HFFc6 (cell line): ENCODE results near the gene KDM4E. TPM values are rescaled to one million over a fixed set of nuclear protein-coding genes. Genes with fewer than 3 reads are reported as not detected.
"Not testable (repeated sequence)": the region's sequence is repeated elsewhere in the genome, so short reads cannot be mapped to it uniquely, and the experiment has no call there.

Source experiments
- DNase-seq: peaks from one replicate; pipeline ENCODE4 v3.0.0-alpha.2; 2018
- H3K27ac Mint-ChIP-seq: 2 replicates; pipeline ENCODE4 v1.8.0; 2020; ENCODE audit warnings: mild to moderate bottlenecking, mixed read lengths
- H3K27me3 Mint-ChIP-seq: 2 replicates; pipeline ENCODE4 v1.8.0; 2021; ENCODE audit warnings: mild to moderate bottlenecking, moderate library complexity, mixed read lengths; ENCODE audit not compliant: insufficient read depth
- H3K36me3 Mint-ChIP-seq: 2 replicates; pipeline ENCODE4 v1.8.0; 2021; ENCODE audit warnings: low read depth, mixed read lengths
- H3K4me1 Mint-ChIP-seq: 2 replicates; pipeline ENCODE4 v1.8.0; 2020; ENCODE audit warnings: low read depth, mixed read lengths
- H3K4me3 Mint-ChIP-seq: 2 replicates; pipeline ENCODE4 v1.8.0; 2020; ENCODE audit warnings: mild to moderate bottlenecking, moderate library complexity, mixed read lengths
- H3K9me3 Mint-ChIP-seq: 2 replicates; pipeline ENCODE4 v1.8.0; 2020; ENCODE audit warnings: mild to moderate bottlenecking, mixed read lengths
- CTCF ChIP-seq: fragments of 200-600 bp; sonication (generic); IDR thresholded peaks from 2 replicates; pipeline ENCODE4 v1.5.0; 2021; ENCODE audit warnings: antibody characterized with exemption, mild to moderate bottlenecking
- total RNA-seq, 6 experiments: library from RNA; stranded (reverse); fragmentation: NEBNext Ultra II Directional; extraction: Animal tissue kit (Norgen Biotek cat#: 25700); gene quantifications; 2 replicates in 1 of 6; 3 replicates in 5 of 6; pipeline ENCODE4 v1.2.3, GENCODE V29; 2021

The KDM4E gene
- total RNA-seq, 6 experiments from 2014 or later: not detected

- H3K4me1 Mint-ChIP-seq: no peaks in the 10 kb centered on the region
- H3K27ac Mint-ChIP-seq: no peak overlapping the region
- DNase-seq: no peak
- no peaks in the 10 kb centered on the region for H3K36me3 Mint-ChIP-seq
- no peak overlapping the region for H3K4me3 Mint-ChIP-seq
- TF ChIP-seq CTCF: no peak
- peaks cover 26% of the 10 kb centered on the region for H3K27me3 Mint-ChIP-seq
- no peaks in the 10 kb centered on the region for H3K9me3 Mint-ChIP-seq
Measured at GRCh38 chr11:95042239-95042638, 17.2 kb downstream of the KDM4E start.

GRCh38 chr11:95042906-95043305, 17.8 kb downstream of the KDM4E start:
- H3K27me3 Mint-ChIP-seq: peaks cover 27% of the 10 kb centered on the region
- no peak for DNase-seq
- H3K9me3 Mint-ChIP-seq: no peaks in the 10 kb centered on the region
- no peak overlapping the region for H3K4me3 Mint-ChIP-seq
- no peak overlapping the region for H3K27ac Mint-ChIP-seq
- H3K4me1 Mint-ChIP-seq: no peaks in the 10 kb centered on the region
- no peak for TF ChIP-seq CTCF
- no peaks in the 10 kb centered on the region for H3K36me3 Mint-ChIP-seq

GRCh38 chr11:95044010-95044409, 19.0 kb downstream of the KDM4E start:
- Mint-ChIP-seq H3K9me3 (no peaks in the 10 kb centered on the region), H3K4me1 (no peaks in the 10 kb centered on the region), H3K27me3 (peaks cover 30% of the 10 kb centered on the region), H3K36me3 (no peaks in the 10 kb centered on the region), H3K4me3 (no peak overlapping the region), H3K27ac (no peak overlapping the region)
- DNase-seq: no peak
- TF ChIP-seq CTCF: no peak

GRCh38 chr11:95045812-95046211, 20.8 kb downstream of the KDM4E start:
- Mint-ChIP-seq H3K9me3 (no peaks in the 10 kb centered on the region), H3K27me3 (peaks cover 38% of the 10 kb centered on the region), H3K27ac (no peak overlapping the region), H3K4me1 (no peaks in the 10 kb centered on the region), H3K4me3 (no peak overlapping the region), H3K36me3 (no peaks in the 10 kb centered on the region)
- TF ChIP-seq CTCF: no peak
- DNase-seq: no peak

- not testable (repeated sequence) for H3K4me3 Mint-ChIP-seq, DNase-seq, H3K27ac Mint-ChIP-seq, H3K36me3 Mint-ChIP-seq, H3K9me3 Mint-ChIP-seq, H3K4me1 Mint-ChIP-seq
- H3K27me3 Mint-ChIP-seq: peaks cover 29% of the 10 kb centered on the region
Measured at GRCh38 chr11:95049122-95049521, 24.1 kb downstream of the KDM4E start, which contains the start of gene KDM4F. TSS of gene KDM4F (plus strand) at chr11:95049422.

GRCh38 chr11:95050595-95051202, 25.6 kb downstream of the KDM4E start:
- Mint-ChIP-seq H3K27me3 (peaks cover 24% of the 10 kb centered on the region), H3K27ac (no peak overlapping the region), H3K36me3 (no peaks in the 10 kb centered on the region), H3K4me3 (no peak overlapping the region), H3K9me3 (no peaks in the 10 kb centered on the region), H3K4me1 (no peaks in the 10 kb centered on the region)
- no peak for DNase-seq
- no peak for TF ChIP-seq CTCF
